HG03342 (cell line): Measurements from ENCODE around the gene SLC25A26.
"Not testable (repeated sequence)": the region's sequence is repeated elsewhere in the genome, so short reads cannot be mapped to it uniquely, and the experiment has no call there.

Source experiments
- ATAC-seq: cut with Tn5 transposase; IDR thresholded peaks from one replicate; pipeline ENCODE4 v1.9.1; 2021; ENCODE audit warnings: mild to moderate bottlenecking, moderate library complexity; ENCODE audit not compliant: unreplicated experiment

SLC25A26 gene

DNA sequence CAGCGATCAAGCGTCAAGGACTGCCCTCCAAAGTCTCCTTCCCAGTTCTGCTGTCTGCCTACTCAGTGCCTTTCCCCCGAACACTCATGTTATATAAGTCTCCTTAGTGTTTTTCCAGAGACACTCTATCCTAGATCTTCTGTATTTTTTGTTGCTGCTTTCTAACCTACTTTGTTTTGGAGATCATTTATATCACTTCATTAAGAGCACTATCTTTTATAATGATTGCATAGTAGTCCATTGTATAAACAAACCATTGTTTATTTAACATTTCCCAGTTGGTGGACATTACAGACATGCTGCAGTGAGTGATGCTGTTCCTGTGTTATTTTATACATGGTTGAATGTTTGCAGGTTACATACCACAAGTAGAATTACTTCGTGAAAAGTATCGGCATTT is 47.1 kb downstream of the SLC25A26 start:
- ATAC-seq, result no peak

- no peak for ATAC-seq
These were observed 48.1 kb downstream of the SLC25A26 start for GRCh38 chr3:66268864-66269263.

DNA sequence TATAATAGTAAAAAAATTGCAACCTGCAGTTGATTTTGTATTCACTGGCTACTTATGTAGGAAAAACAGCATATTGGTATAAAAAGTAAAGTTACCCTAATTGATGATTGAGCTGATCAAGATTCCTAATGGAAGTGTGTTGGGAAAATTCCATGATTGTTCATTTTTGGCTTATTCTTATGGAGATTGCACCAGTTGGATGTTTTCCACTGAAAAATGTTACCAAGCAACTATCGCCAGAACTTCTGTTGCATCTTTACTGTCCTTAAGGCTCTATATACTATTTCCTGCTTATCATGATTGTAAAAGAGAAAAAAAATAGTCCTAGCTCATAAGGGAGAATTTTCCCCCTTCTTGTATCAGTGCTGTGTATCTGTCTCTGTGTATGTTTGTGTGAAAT is 48.6 kb downstream of the SLC25A26 start:
- no peak for ATAC-seq

DNA sequence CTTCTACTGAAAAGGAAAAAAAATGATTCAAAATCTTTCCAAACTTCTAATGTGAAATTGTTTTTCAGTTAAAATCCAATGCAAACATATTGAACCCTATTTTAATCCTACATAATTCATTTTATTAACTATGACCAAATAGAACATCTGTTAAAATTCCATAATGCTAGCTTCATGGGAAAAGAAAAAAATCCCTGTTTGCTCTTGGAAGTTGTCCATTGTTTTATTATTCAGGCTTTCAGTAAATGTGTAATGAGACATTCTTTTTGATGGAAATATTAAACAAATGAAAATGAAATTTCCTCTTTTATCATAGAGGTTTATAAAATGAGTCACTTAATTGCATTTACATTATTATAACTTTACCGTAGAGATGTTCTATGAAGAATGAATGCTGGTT is 49.5 kb downstream of the SLC25A26 start:
- no peak for ATAC-seq

DNA sequence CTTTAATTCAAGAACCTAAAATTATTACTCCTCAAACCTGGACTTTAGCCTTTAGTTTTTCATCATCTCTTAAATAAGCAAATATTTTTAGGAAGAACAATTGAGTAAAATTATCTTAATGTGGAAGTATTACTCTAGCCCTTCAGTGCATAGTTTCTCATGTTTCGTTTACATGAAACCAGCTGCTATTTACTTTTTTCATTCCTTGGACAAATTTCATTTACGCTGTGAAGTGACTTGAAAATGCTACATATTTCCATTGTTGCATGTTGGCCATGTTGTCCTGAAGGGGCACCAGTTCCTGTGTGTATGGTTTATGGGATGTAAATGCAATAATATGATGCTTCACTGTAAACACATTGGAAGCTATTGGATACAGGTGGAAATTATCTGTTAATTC is 49.9 kb downstream of the SLC25A26 start:
- no peak for ATAC-seq

DNA sequence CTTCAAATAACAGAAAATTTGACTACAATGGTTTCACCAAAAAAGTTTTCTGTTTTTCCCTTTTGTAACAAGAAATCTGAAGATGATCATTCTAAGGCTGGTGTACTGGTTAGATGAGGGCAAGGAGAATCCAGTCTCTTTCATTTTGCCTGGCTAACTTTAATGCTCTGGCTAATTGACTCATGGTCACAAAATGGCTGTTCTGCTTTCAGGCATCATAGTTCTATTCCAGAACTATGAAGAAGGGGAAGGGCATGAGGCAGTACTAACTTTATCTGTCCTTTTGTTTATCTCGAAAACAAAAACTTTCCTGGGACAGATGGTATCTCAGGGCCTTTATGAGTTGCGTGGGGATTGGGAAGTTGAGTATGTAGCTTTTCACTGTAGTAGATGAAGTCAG is 50.4 kb downstream of the SLC25A26 start:
- ATAC-seq, result no peak

DNA sequence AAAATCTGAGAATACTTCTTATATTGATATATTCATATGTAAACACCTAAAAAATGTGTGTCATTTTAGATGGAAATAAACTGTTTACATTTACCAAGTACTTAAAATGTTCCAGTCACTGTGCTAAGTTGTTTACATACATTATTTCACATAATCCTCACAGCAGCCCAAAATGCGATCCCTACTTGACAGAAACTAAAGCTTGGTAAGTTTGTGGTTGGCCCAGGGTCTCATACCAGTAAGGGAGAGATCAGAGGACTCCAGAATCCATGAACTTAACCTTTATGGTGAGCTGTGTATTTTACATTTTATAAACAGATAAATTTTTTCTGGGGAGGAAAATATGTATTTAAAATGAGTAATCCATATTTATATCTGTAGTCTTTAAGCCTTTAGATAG is 51.2 kb downstream of the SLC25A26 start:
- ATAC-seq, result no peak

DNA sequence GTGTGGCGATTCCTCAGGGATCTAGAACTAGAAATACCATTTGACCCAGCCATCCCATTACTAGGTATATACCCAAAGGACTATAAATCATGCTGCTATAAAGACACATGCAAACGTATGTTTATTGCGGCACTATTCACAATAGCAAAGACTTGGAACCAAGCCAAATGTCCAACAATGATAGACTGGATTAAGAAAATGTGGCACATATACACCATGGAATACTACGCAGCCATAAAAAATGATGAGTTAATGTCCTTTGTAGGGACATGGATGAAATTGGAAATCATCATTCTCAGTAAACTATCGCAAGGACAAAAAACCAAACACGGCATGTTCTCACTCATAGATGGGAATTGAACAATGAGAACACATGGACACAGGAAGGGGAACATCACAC is 54.0 kb downstream of the SLC25A26 start:
- ATAC-seq, result not testable (repeated sequence)

- no peak for ATAC-seq
These were observed 56.0 kb downstream of the SLC25A26 start for GRCh38 chr3:66276705-66277274.

GRCh38 chr3:66279168-66279567 is 58.4 kb downstream of the SLC25A26 start:
- no peak for ATAC-seq

DNA sequence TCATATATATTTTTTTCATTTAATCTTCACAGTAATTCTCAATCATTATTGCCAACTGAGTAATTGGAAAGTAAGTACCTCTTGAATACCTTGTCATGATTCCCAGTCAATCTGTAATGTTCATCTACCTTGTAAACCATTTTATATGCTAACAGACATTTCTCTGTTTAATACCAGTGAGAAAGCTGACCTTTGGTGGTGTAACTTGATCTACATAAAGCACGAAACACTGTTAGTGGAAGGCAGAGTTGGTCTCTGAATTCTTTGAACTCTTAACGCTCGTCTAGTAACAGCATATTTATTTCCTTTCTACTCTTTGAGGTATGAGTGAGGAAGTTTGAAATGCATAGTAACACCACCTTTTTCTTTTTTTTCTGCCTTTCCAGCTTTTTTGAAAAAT is 59.5 kb downstream of the SLC25A26 start:
- ATAC-seq, result no peak

DNA sequence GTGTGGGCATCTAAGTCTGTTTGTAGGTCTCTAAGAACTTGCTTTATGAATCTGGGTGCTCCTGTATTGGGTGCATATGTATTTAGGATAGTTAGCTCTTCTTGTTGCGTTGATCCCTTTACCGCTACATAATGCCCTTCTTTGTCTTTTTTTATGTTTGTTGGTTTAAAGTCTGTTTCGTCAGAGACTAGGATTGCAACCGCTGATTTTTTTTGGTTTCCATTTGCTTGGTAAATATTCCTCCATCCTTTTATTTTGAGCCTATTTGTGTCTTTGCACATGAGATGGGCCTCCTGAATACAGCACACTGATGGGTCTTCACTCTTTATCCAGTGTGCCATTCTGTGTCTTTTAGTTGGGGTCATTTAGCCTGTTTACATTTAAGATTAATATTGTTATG is 71.1 kb downstream of the SLC25A26 start:
- ATAC-seq, result not testable (repeated sequence)

DNA sequence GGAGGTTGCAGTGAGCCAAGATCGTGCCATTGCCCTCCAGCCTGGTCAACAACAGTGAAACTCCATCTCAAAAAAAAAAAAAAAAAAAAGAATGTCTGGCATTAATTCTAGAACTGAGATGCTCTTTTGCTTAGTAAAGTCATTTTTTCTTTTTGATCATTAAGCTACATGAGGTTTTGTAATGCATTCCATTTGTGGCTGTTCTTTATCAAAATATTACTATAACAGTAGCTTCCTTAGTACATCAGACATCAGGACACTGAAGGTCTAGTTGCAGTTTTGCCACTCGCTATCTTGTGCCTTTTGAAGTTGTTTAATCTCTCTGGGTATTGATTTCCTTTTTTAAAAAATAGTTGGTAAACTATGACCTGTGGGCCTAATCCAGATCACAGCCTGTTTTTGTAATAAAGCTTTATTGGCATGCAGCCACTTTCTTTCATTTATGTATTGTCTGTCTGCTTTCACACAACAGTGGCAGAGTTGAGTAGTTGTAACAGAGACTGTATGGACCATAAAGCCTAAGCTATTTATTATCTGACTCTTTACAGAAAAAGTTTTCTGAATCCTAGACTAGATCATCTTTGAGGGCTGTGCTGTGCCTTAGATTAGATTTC is 76.6 kb downstream of the SLC25A26 start:
- ATAC-seq, result no peak

- no peak for ATAC-seq
These were observed 77.1 kb downstream of the SLC25A26 start for GRCh38 chr3:66297900-66298299.

- ATAC-seq, result no peak
These were observed 77.8 kb downstream of the SLC25A26 start for GRCh38 chr3:66298591-66298990.

GRCh38 chr3:66299085-66299484 is 78.3 kb downstream of the SLC25A26 start:
- not testable (repeated sequence) for ATAC-seq

DNA sequence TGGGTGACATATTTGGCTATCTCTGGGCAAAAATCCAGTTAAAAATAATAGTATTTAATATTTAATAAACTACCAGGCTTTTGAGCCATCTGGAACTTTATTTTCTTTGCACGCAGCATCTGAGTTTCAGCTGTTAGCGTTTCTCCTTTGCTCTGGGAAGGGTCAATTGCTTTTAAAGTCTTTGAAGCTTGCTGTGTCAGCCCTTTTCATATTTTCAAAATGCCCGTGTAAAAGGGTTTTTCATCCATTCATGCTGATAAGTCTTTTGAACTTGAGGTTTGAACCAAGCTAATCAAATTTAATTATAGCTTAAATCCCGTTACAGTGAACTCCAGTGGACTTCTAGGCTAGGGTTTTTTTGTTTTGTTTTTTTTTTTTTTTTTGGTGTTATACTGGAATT is 79.1 kb downstream of the SLC25A26 start:
- ATAC-seq, result no peak

GRCh38 chr3:66302288-66302687 is 81.5 kb downstream of the SLC25A26 start:
- ATAC-seq, result no peak

DNA sequence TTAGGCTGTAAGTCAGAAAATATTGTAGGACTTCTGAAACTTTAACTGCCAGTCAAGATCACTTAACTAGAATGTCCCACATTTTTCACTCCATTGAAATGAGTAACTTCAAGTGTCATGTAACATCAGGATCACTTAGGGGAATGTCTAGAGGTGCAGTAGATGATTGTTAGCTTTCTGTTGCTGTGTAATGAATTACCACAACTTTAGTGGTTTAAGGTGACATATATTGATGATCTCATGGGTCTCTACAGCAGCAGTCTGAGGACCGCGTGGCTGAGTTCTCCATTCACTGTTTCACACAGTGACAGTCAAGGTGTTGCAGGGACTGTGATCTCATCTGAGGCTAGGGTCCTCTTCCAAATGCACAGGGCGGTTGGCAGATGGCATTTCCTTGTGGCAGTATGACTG is 82.7 kb downstream of the SLC25A26 start:
- peak; percentile 75 for ATAC-seq

DNA sequence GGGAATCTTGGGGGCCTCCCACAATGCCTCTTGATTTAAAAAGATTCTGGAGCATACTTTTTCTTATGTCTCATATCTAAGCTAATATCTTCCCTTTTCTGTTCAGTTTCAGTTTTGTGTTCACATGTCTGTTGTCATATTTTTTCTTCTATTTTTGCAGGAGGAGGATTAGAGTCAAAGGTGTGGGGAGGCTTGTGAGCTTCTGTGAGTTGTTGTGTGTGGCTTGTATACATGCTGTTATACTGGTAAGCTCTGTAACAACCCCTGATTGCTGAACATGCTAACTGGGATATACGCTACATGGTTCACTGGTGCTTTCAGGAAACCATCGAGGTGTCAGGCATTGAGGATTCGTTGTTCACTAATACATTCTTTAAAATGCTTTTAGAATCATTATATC is 83.5 kb downstream of the SLC25A26 start:
- ATAC-seq, result no peak

GRCh38 chr3:66306086-66306485 is 85.3 kb downstream of the SLC25A26 start:
- not testable (repeated sequence) for ATAC-seq

DNA sequence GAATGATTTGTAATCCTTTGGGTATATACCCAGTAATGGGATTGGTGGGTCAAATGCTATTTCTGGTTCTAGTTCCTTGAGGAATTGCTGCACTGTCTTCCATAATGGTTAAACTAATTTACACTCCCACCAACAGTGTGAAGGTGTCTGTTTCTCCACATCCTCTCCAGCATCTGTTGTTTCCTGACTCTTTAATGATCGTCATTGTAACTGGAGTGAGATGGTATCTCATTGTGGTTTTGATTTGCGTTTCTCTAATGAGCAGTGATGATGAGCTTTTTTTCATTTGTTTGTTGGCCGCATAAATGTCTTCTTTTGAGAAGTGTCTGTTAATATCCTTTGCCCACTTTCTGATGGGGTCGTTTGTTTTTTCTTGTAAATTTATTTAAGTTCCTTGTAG is 86.2 kb downstream of the SLC25A26 start:
- ATAC-seq, result not testable (repeated sequence)

GRCh38 chr3:66312039-66312438 is 91.2 kb downstream of the SLC25A26 start:
- ATAC-seq, result no peak
